Nephron progenitor cell (in vitro differentiated cells): ENCODE results near the gene SLC4A1.

Experiments used
- DNase-seq: peaks from one replicate; pipeline ENCODE4 v3.0.0; 2021
- H3K27ac Mint-ChIP-seq: 2 replicates; pipeline ENCODE4 v1.8.0; 2021; ENCODE audit warnings: mild to moderate bottlenecking, moderate library complexity, mixed read lengths
- H3K27me3 Mint-ChIP-seq: 2 replicates; pipeline ENCODE4 v1.8.0; 2021; ENCODE audit warnings: mild to moderate bottlenecking, low read depth, mixed read lengths; ENCODE audit not compliant: poor library complexity
- H3K36me3 Mint-ChIP-seq: 2 replicates; pipeline ENCODE4 v1.8.0; 2021; ENCODE audit warnings: low read depth, mixed read lengths
- H3K4me1 Mint-ChIP-seq: 2 replicates; pipeline ENCODE4 v1.8.0; 2021; ENCODE audit warnings: mixed read lengths
- H3K4me3 Mint-ChIP-seq: 2 replicates; pipeline ENCODE4 v1.8.0; 2021; ENCODE audit warnings: mild to moderate bottlenecking, moderate library complexity, mixed read lengths
- H3K9me3 Mint-ChIP-seq: 2 replicates; pipeline ENCODE4 v1.8.0; 2021; ENCODE audit warnings: mild to moderate bottlenecking, moderate library complexity, mixed read lengths
- TF ChIP-seq, protein P1 (sequence below): fragments of 200-600 bp; sonication (generic); IDR thresholded peaks from 2 replicates; pipeline ENCODE4 v1.5.0; 2021; ENCODE audit warnings: antibody characterized with exemption

The SLC4A1 gene

DNA sequence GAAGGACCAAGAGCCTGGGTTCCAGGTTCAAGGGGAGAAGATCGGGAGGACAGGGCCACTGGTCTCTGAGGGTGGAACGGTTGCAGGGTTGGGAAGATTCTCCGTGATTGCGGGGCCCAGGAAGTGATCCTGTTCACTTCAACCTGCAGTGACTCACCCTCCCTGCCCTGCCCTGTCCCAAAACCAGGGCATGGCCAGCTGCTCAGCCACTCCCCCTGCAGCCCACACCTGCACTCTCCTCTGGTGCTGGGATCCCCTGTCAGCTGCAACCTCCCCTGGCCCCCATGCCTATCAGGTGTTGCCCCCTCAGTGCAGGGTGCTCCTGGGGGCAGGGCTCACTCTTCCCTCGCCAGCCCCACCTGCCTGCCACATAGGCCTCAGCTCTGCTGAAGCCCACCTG, 41.5 kb upstream of the SLC4A1 start:
- Mint-ChIP-seq H3K36me3 (no peaks in the 10 kb centered on the region), H3K4me1 (peaks cover 15% of the 10 kb centered on the region), H3K4me3 (no peak overlapping the region), H3K27ac (no peak overlapping the region), H3K27me3 (peaks cover 64% of the 10 kb centered on the region), H3K9me3 (no peaks in the 10 kb centered on the region)
- no peak for DNase-seq
- TF ChIP-seq, protein P1, sequence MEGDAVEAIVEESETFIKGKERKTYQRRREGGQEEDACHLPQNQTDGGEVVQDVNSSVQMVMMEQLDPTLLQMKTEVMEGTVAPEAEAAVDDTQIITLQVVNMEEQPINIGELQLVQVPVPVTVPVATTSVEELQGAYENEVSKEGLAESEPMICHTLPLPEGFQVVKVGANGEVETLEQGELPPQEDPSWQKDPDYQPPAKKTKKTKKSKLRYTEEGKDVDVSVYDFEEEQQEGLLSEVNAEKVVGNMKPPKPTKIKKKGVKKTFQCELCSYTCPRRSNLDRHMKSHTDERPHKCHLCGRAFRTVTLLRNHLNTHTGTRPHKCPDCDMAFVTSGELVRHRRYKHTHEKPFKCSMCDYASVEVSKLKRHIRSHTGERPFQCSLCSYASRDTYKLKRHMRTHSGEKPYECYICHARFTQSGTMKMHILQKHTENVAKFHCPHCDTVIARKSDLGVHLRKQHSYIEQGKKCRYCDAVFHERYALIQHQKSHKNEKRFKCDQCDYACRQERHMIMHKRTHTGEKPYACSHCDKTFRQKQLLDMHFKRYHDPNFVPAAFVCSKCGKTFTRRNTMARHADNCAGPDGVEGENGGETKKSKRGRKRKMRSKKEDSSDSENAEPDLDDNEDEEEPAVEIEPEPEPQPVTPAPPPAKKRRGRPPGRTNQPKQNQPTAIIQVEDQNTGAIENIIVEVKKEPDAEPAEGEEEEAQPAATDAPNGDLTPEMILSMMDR, result no peak

DNA sequence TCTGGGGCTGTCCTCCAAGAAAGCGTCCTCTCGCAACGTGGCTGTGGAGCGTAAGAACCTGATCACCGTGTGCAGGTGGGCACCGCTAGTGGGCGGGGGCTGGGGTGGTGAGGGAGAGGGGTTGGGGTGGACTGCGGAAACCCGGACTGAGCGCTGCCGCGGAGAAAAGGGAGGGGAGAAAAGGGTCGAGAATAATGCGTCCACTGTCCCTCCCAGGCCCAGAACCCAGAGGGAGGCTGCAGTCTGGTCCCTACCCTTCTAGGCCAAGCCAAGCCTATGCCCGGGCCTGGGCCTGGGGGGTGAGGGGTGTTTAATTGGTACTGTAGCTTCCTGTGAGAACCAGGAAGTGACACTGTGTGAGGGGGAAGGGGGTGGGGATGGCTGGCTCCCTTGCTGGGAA, 40.9 kb upstream of the SLC4A1 start:
- Mint-ChIP-seq H3K36me3 (no peaks in the 10 kb centered on the region), H3K27me3 (peaks cover 61% of the 10 kb centered on the region), H3K27ac (no peak overlapping the region), H3K4me3 (no peak overlapping the region), H3K9me3 (no peaks in the 10 kb centered on the region), H3K4me1 (peaks cover 15% of the 10 kb centered on the region)
- TF ChIP-seq, protein P1, result no peak
- DNase-seq, result no peak

DNA sequence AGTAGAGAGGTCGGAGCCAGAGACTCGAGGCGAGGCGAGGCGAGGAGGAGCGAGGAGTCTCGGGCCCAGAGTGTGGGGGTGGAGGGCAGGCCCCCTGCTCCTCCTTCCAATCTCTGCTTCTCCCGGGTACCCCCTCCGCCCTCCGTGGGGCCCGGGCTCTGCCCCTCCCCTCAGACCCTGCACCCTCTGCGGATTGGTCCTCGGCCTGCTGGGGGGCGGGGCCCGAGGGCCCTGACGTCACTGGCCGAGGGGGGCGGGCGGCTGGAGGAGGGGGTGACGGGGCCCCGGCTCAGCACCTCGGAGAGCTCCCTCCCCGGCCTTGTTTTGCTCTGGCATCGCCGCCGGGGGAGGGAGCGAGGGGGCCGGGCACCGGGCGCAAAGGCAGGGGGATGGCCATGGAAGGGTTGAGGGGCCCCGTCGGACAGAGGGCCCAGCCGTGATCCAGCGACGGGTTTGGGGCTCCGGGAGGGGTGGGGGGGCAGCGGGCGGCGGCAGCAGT, 40.4 kb upstream of the SLC4A1 start, which contains the start of gene RUNDC3A:
Gene RUNDC3A, plus strand, starts transcription at position 282 of the 499 bp plus-strand sequence. CDS start 232 bp downstream, outside the sequence.
- DNase-seq, result peak; percentile 99
- H3K36me3 Mint-ChIP-seq, result no peaks in the 10 kb centered on the region
- no peak within 1 kb of the TSS for H3K27ac Mint-ChIP-seq
- no peaks in the 10 kb centered on the region for H3K9me3 Mint-ChIP-seq
- TF ChIP-seq, protein P1, result no peak
- peak within 1 kb of the TSS; percentile 82 for H3K4me3 Mint-ChIP-seq
- H3K4me1 Mint-ChIP-seq, result peaks cover 15% of the 10 kb centered on the region
- peaks cover 58% of the 10 kb centered on the region for H3K27me3 Mint-ChIP-seq

DNA sequence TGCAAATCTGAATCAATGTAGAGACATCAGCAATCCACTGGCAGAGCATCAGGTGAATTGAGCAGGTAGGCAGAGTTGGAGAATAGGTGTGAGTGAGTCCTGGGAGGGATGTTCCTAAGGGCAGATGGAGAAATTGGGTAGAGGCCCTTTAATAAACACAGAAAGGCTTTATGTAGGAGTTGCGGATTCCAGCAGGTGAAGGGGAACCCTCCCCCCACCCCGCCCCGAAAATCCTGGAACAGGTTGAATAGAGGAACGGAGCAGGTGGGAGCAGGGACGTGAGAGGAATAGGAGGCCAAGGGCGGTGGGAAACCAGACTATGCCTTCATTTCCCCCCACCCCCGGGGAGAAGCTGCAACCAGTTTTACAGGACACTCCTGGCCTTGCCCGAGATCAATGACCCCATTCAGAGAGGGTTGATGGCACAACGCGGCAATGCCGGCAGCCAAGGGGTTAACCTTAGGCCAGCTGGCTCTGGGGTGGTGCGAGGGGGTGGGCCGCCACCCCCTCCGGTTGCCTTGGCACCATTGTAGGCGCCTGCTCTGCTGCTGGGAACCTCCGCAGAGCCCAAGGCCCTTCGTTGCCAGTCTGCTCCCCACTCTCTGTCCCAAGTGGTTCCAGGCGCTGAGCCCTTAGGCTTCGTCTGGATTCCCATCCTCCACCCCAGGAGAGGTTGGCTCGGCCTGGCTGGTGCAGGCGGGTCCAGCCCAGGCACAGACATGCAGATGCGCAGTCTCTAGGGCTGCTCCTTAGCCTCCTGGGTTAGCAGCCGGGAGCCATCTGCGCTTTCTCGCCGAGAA, 39.7 kb upstream of the SLC4A1 start:
- Mint-ChIP-seq H3K4me3 (peak overlapping the region; percentile 82), H3K9me3 (no peaks in the 10 kb centered on the region), H3K27me3 (peaks cover 56% of the 10 kb centered on the region), H3K27ac (no peak overlapping the region), H3K36me3 (no peaks in the 10 kb centered on the region), H3K4me1 (peaks cover 15% of the 10 kb centered on the region)
- DNase-seq, result peak; percentile 66
- TF ChIP-seq, protein P1, result no peak

DNA sequence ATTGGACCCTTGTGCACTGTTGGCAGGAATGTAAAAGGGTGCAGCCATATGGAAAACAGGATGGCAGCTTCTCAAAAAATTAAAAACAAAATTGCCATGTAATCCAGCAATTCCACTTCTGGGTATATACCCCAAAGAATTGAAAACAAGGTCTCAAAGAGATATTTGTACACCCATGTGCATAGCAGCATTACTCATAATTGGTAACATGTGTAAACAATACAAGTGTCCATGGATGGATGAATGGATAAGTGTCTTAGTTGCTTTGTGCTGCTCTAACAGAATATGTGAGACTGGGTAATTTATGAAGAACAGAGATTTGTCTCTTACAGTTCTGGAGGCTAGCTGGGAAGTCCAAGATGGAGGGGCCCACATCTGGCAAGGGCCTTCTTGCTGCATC, 36.7 kb upstream of the SLC4A1 start:
- TF ChIP-seq, protein P1, result no peak
- H3K9me3 Mint-ChIP-seq, result no peaks in the 10 kb centered on the region
- no peaks in the 10 kb centered on the region for H3K36me3 Mint-ChIP-seq
- no peak overlapping the region for H3K4me3 Mint-ChIP-seq
- peaks cover 27% of the 10 kb centered on the region for H3K27me3 Mint-ChIP-seq
- no peak for DNase-seq
- H3K4me1 Mint-ChIP-seq, result peaks cover 15% of the 10 kb centered on the region
- H3K27ac Mint-ChIP-seq, result no peak overlapping the region

DNA sequence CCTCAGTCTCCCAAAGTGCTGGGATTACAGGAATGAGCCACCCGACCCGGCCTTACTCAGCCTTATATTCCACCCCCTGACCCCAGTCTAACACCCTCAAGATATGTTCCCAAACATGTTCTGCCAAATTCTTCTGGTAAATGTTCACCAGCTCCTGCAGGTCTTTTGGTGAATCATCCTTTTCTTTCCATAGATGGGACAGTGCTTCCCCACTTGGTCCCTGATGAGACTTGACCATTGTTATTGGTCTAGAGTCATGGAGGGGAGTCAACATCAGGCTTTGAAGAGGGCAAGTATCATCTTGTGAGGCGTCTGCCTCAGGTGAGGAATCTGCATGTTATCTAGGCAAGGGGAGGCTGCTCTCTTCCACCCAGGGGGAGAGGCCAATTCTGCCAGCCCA, 30.0 kb upstream of the SLC4A1 start:
- Mint-ChIP-seq H3K27ac (no peak overlapping the region), H3K27me3 (peaks cover 29% of the 10 kb centered on the region), H3K9me3 (no peaks in the 10 kb centered on the region), H3K36me3 (no peaks in the 10 kb centered on the region), H3K4me3 (no peak overlapping the region), H3K4me1 (no peaks in the 10 kb centered on the region)
- DNase-seq, result no peak
- TF ChIP-seq, protein P1, result no peak
